Liver (tissue), 3 donors: Measurements from ENCODE around the gene RGS10.

Source experiments
- EGR1 ChIP-seq, 2 donors: IDR thresholded peaks; 2 replicates each; pipeline ENCODE4 v1.6.1; 2016 to 2018; ENCODE audit warnings: antibody characterized with exemption in 2 of 2, low read depth in 2 of 2
- FOXA1 ChIP-seq: IDR thresholded peaks from 2 replicates; pipeline ENCODE4 v1.6.1; 2016; ENCODE audit warnings: antibody characterized with exemption
- GABPA ChIP-seq, 2 donors: IDR thresholded peaks in 1 of 2; conservative IDR thresholded peaks in 1 of 2; 2 replicates each; pipeline ENCODE4 v1.6.1; 2016; ENCODE audit warnings: antibody characterized with exemption in 2 of 2, mild to moderate bottlenecking in 1 of 2, moderate library complexity in 1 of 2
- HNF4A ChIP-seq, 2 donors: conservative IDR thresholded peaks; 2 replicates each; pipeline ENCODE4 v1.6.1; 2016; ENCODE audit warnings: antibody characterized with exemption in 2 of 2, mild to moderate bottlenecking in 2 of 2
- NR2F2 ChIP-seq: IDR thresholded peaks from 2 replicates; pipeline ENCODE4 v1.6.1; 2016; ENCODE audit warnings: antibody characterized with exemption
- RAD21 ChIP-seq, 2 donors: IDR thresholded peaks; 2 replicates each; pipeline ENCODE4 v1.6.1; 2016; ENCODE audit warnings: antibody characterized with exemption in 2 of 2, mild to moderate bottlenecking in 2 of 2
- RXRA ChIP-seq, 2 donors: IDR thresholded peaks; 2 replicates each; pipeline ENCODE4 v1.6.1; 2017 to 2018; ENCODE audit warnings: antibody characterized with exemption in 2 of 2, mild to moderate bottlenecking in 1 of 2
- SP1 ChIP-seq: IDR thresholded peaks from 2 replicates; pipeline ENCODE4 v1.6.1; 2018; ENCODE audit warnings: antibody characterized with exemption, mild to moderate bottlenecking
- TAF1 ChIP-seq: conservative IDR thresholded peaks from 2 replicates; pipeline ENCODE4 v1.6.1; 2016; ENCODE audit warnings: antibody characterized with exemption, mild to moderate bottlenecking
- TF ChIP-seq, protein P1 (sequence below): fragments of 150-350 bp; IDR thresholded peaks from 2 replicates; pipeline ENCODE4 v1.5.1; 2017; ENCODE audit warnings: improper control_type of control experiment, low read depth, low read length; ENCODE audit not compliant: missing input control
- TF ChIP-seq, protein P2 (sequence below): IDR thresholded peaks from 2 replicates; pipeline ENCODE4 v1.6.1; 2016; ENCODE audit warnings: antibody characterized with exemption, mild to moderate bottlenecking
- TF ChIP-seq, protein P3 (sequence below): IDR thresholded peaks from 2 replicates; pipeline ENCODE4 v1.6.1; 2016; ENCODE audit warnings: antibody characterized with exemption
- donor health status: healthy.
- donor health status: healthy.

DNA sequence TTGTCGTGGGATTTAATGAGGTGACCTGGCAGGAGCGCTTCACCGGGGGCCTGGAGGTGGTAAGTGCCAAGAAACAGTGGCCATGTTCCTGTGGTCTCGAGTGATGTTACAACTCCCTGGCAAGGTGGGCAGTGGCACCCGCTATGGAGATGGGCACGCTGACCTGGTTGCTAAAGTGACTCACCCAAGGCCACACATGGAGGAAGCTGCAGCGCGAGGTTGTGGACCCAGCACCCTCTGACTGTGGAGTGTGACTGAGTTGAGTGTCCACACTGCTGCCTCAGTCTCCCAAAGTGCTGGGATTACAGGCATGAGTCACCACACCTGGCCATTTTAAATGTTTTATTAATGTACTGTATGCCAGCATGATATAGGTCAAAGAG lies 73.2 kb downstream of the RGS10 start:
- TF ChIP-seq, protein P1, sequence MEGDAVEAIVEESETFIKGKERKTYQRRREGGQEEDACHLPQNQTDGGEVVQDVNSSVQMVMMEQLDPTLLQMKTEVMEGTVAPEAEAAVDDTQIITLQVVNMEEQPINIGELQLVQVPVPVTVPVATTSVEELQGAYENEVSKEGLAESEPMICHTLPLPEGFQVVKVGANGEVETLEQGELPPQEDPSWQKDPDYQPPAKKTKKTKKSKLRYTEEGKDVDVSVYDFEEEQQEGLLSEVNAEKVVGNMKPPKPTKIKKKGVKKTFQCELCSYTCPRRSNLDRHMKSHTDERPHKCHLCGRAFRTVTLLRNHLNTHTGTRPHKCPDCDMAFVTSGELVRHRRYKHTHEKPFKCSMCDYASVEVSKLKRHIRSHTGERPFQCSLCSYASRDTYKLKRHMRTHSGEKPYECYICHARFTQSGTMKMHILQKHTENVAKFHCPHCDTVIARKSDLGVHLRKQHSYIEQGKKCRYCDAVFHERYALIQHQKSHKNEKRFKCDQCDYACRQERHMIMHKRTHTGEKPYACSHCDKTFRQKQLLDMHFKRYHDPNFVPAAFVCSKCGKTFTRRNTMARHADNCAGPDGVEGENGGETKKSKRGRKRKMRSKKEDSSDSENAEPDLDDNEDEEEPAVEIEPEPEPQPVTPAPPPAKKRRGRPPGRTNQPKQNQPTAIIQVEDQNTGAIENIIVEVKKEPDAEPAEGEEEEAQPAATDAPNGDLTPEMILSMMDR = no peak
- TF ChIP-seq TAF1 = no peak
- TF ChIP-seq EGR1 (IDR thresholded peaks at IDR 0.05; ENCODE audit: low read depth in 2 of 2) = no peak
- TF ChIP-seq, protein P2, sequence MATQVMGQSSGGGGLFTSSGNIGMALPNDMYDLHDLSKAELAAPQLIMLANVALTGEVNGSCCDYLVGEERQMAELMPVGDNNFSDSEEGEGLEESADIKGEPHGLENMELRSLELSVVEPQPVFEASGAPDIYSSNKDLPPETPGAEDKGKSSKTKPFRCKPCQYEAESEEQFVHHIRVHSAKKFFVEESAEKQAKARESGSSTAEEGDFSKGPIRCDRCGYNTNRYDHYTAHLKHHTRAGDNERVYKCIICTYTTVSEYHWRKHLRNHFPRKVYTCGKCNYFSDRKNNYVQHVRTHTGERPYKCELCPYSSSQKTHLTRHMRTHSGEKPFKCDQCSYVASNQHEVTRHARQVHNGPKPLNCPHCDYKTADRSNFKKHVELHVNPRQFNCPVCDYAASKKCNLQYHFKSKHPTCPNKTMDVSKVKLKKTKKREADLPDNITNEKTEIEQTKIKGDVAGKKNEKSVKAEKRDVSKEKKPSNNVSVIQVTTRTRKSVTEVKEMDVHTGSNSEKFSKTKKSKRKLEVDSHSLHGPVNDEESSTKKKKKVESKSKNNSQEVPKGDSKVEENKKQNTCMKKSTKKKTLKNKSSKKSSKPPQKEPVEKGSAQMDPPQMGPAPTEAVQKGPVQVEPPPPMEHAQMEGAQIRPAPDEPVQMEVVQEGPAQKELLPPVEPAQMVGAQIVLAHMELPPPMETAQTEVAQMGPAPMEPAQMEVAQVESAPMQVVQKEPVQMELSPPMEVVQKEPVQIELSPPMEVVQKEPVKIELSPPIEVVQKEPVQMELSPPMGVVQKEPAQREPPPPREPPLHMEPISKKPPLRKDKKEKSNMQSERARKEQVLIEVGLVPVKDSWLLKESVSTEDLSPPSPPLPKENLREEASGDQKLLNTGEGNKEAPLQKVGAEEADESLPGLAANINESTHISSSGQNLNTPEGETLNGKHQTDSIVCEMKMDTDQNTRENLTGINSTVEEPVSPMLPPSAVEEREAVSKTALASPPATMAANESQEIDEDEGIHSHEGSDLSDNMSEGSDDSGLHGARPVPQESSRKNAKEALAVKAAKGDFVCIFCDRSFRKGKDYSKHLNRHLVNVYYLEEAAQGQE = no peak
- TF ChIP-seq FOXA1 = no peak
- no peak for TF ChIP-seq GABPA (IDR thresholded peaks at IDR 0.05 in 1 of 2, conservative IDR thresholded peaks at IDR 0.05 in 1 of 2)
- TF ChIP-seq RAD21 (IDR thresholded peaks at IDR 0.05) = no peak
- TF ChIP-seq, protein P3, sequence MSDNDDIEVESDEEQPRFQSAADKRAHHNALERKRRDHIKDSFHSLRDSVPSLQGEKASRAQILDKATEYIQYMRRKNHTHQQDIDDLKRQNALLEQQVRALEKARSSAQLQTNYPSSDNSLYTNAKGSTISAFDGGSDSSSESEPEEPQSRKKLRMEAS = no peak
- TF ChIP-seq SP1 = no peak
- no peak for TF ChIP-seq NR2F2
- no peak for TF ChIP-seq HNF4A (conservative IDR thresholded peaks at IDR 0.05)
- TF ChIP-seq RXRA (IDR thresholded peaks at IDR 0.05) = no peak
